Measurements from ENCODE around the gene CFAP74.

The CFAP74 gene

DNA sequence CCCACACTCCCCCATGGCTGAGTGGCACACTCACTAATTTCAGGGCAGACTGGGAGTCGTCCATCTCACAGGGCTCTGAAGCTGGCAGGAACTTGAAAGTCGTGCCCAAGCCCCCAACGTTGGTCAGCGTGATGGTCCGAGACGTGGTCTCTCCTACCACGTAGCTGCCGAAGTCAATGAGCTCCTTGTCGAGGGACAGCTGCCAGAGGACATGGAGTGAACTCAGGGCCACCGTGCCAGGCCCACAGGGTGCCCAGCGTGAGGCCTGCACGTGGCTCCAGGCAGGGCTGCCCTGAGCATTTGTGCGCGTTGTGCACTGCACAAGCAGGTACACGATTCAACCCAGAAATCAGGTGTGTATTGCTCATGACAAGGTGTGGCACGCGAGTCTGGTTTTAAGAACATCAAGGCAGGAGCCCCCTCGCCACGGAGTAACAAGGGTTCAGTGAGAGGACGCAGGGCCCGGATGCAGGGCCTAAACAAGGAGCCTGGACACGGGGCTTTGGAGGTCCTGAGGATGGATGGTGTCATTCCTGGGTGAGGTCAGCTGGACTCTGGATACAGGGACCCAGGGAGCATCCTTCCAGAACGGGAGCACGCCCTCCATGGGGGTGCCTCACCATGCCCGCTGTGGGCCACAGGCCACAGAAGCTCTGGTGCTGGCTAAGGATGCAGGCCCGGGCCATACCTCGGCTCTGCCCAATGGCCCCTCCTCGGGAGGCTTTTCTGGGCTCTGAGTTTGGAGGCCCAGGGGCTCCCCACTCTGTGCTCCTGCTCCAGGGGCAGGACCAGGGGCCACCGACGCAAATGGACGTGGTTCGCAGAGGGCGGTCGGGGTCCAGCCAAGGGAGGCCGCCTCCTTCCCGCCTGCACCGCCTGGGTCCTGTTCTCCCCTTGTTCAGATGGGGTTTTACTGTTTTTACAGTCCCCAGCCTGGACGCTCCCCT lies 46.7 kb downstream of the CFAP74 start:
- no peak for ATAC-seq (replicated peaks)
- Mint-ChIP-seq H3K4me3 (no peak overlapping the region), H3K36me3 (peaks cover 0 to 1% of the 10 kb centered on the region in 2 donors), H3K9me3 (no peaks in the 10 kb centered on the region), H3K27ac (no peak overlapping the region), H3K4me1 (no peaks in the 10 kb centered on the region), H3K27me3 (peaks cover 47 to 71% of the 10 kb centered on the region in 2 donors)
- no peak for DNase-seq

DNA sequence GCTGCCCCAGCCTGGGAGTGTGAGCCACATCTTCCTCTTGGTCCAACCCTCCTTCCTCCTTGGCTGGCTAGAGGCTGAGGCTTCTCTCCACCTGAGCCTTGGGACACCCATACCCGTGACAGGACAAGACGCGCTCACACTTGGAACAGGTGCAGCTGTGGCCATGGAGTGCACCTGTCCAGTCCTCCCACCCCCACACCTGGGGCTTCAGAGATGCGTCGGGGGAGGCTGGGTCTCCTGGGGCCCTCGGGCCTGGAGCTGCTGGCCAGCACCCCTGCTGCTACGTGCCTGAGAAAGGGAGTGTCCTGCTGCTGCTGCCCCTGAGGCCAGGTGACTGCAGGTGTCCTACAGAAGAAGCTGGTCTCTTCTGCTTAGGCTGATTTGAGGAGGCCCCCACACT lies 47.5 kb downstream of the CFAP74 start:
- no peaks in the 10 kb centered on the region for H3K4me1 Mint-ChIP-seq
- H3K27me3 Mint-ChIP-seq = peaks cover 45 to 67% of the 10 kb centered on the region in 2 donors
- ATAC-seq (replicated peaks) (no peak), DNase-seq (no peak)
- peaks cover 5 to 6% of the 10 kb centered on the region in 2 donors for H3K9me3 Mint-ChIP-seq
- no peak overlapping the region for H3K4me3 Mint-ChIP-seq
- H3K27ac Mint-ChIP-seq = no peak overlapping the region
- H3K36me3 Mint-ChIP-seq = peaks cover 3 to 5% of the 10 kb centered on the region in 2 donors

DNA sequence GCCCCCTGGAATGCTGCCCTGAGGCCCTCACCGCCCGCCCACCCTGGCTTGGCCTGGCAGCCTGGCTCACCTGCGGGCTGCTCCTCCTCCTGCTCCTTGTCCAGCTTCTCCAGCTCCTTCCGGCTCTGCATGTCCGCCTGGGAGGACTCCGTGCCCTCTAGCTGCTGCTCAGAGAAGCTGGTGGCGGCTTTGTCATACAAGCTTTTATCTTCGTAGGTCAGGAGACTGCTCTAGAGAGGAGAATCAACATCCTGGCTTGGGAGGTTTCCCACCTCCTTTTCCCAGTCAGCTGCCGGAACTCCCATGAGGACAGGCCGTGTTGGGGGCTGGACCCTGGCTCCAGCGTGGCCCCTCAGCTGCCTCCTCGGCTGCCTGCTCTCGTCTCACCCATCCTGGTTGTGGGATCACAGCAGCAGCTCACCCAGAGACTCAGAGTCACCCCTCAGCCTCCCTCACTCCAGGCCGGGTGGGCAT lies 47.9 kb downstream of the CFAP74 start:
- peaks cover 8 to 11% of the 10 kb centered on the region in 2 donors for H3K9me3 Mint-ChIP-seq
- H3K36me3 Mint-ChIP-seq = peaks cover 5 to 6% of the 10 kb centered on the region in 2 donors
- H3K27ac Mint-ChIP-seq = no peak overlapping the region
- peaks cover 41 to 67% of the 10 kb centered on the region in 2 donors for H3K27me3 Mint-ChIP-seq
- H3K4me3 Mint-ChIP-seq = no peak overlapping the region
- ATAC-seq (replicated peaks) (no peak), DNase-seq (no peak)
- H3K4me1 Mint-ChIP-seq = no peaks in the 10 kb centered on the region

DNA sequence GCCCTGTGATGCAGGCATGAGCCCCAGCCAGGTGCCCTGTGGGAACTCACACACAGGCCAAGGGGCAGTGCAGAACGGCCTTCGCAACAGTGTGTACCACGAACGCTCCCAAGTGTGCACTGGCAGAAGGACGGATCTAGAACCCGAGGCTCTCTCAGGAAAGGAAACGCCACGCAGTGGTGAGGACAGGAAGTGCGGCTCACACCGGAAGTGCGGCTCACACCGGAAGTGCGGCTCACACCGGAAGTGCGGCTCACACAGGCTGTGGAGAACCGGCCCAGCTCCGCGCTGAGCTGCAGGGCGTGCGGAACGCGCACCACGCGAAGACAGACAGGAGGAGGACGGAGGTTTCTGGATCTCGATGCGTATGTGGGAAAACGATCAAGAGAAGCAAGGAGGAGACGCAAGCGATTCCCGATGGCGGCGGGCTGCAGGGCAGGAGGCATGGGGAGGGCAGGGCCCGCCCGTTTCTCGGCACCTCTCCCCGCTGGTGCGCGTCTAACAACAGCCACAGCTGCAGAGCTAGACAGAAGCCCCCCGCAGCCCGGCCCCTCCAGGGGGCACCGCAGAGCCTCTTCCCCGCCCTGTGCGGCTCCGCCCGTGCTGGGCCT lies 48.6 kb downstream of the CFAP74 start:
- Mint-ChIP-seq H3K27ac (no peak overlapping the region), H3K9me3 (peaks cover 8 to 11% of the 10 kb centered on the region in 2 donors), H3K36me3 (peaks cover 5 to 6% of the 10 kb centered on the region in 2 donors), H3K4me3 (no peak overlapping the region), H3K4me1 (no peaks in the 10 kb centered on the region), H3K27me3 (peaks cover 39 to 66% of the 10 kb centered on the region in 2 donors)
- ATAC-seq (replicated peaks) = no peak
- no peak for DNase-seq

DNA sequence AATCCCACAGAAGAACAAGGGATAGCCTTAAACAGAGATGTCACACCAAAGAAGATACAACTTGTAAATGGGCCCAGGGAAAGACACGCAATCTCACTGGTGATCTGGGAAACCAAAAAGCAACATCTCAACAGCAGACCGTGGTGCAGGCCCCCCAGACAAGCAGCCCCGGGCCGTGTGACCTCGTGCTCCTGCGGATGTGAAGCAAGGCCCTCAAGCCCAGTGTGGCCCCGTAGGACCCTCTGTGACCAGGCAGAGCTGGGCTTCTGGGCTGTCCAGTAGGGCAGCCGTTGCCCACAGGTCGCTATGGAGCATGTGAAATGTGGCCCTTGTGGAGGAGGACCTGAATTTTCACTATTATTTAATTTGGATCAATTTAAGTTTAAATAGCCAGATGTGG lies 49.6 kb downstream of the CFAP74 start:
- peaks cover 37 to 66% of the 10 kb centered on the region in 2 donors for H3K27me3 Mint-ChIP-seq
- ATAC-seq (replicated peaks) = no peak

DNA sequence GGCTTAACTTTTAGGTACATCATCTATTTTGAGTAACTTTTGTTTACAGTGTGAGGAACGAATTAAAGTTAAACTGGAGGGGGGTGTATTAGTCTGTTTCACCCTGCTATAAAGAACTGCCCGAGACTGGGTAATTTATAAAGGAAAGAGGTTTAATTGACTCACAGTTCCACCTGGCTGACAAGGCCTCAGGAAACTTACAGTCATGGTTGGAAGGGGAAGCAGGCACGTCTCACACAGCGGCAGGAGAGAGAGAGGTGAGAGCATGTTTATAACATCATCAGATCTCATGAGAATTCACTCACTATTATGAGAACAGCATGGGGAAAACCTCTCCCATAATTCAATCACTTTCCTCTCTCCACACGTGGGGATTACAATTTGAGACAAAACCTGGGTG lies 52.6 kb downstream of the CFAP74 start:
- peaks cover 5 to 6% of the 10 kb centered on the region in 2 donors for H3K36me3 Mint-ChIP-seq
- H3K27ac Mint-ChIP-seq = no peak overlapping the region
- H3K9me3 Mint-ChIP-seq = peaks cover 8 to 11% of the 10 kb centered on the region in 2 donors
- ATAC-seq (replicated peaks) = no peak
- no peak for DNase-seq
- H3K27me3 Mint-ChIP-seq = peaks cover 18 to 42% of the 10 kb centered on the region in 2 donors
- H3K4me3 Mint-ChIP-seq = no peak overlapping the region
- H3K4me1 Mint-ChIP-seq = no peaks in the 10 kb centered on the region

More for the DNA sequence above, 49.6 kb downstream of the CFAP74 start:
- Mint-ChIP-seq H3K9me3 (peaks cover 8 to 11% of the 10 kb centered on the region in 2 donors), H3K4me3 (no peak overlapping the region), H3K4me1 (no peaks in the 10 kb centered on the region), H3K27ac (no peak overlapping the region), H3K36me3 (peaks cover 5 to 6% of the 10 kb centered on the region in 2 donors)
- DNase-seq = no peak

DNA sequence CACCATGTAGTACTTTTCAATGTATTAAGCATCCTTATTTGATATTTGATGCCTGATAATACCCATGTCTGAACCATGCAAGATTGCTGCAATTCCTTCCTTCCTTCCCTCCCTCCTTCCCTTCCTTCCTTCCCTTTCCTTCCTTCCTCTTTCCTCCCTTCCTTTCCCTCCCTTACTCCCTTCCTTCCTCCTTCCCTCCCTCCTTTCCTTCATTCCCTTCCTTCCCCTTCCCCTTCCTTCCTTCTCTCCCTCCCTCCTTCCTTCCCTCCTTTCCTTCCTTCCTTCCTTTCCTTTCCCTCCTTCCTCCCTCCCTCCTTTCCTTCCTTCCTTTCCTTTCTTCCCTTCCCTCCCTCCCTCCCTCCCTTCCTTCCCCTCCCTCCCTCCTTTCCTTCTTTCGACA lies 54.8 kb downstream of the CFAP74 start:
- H3K36me3 Mint-ChIP-seq = peaks cover 4 to 5% of the 10 kb centered on the region in 2 donors
- H3K9me3 Mint-ChIP-seq = peaks cover 8 to 11% of the 10 kb centered on the region in 2 donors
- no peak overlapping the region for H3K27ac Mint-ChIP-seq
- H3K27me3 Mint-ChIP-seq = peaks cover 20 to 45% of the 10 kb centered on the region in 2 donors
- H3K4me3 Mint-ChIP-seq = no peak overlapping the region
- ATAC-seq (replicated peaks) (no peak), DNase-seq (no peak)
- peaks cover 4 to 5% of the 10 kb centered on the region in 2 donors for H3K4me1 Mint-ChIP-seq

DNA sequence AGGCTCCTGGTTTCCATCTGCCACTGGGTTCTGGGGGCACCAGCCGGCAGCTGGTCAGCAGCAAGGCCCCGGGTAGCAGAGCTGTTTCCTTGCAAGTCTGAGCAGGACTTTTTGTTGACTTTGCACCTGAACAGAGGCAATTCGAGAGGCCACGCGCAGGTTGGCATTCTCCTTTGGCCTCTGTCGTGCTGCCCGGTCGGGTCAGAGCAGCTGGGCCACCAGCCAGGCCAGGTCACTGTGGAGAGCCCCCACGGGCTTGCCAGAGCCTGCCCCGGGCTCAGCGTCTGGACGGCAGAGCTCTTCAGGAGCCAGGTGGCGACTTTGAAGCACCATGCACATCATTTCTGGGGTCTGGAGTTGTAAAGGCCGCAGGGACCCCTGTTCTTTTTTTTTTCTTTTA lies 56.1 kb downstream of the CFAP74 start:
- ATAC-seq (replicated peaks) (no peak), DNase-seq (no peak)
- peaks cover 4 to 5% of the 10 kb centered on the region in 2 donors for H3K36me3 Mint-ChIP-seq
- H3K4me1 Mint-ChIP-seq = peaks cover 5 to 7% of the 10 kb centered on the region in 2 donors
- H3K27me3 Mint-ChIP-seq = peaks cover 20 to 36% of the 10 kb centered on the region in 2 donors
- H3K9me3 Mint-ChIP-seq = peaks cover 8 to 11% of the 10 kb centered on the region in 2 donors
- no peak overlapping the region for H3K4me3 Mint-ChIP-seq
- H3K27ac Mint-ChIP-seq = no peak overlapping the region

DNA sequence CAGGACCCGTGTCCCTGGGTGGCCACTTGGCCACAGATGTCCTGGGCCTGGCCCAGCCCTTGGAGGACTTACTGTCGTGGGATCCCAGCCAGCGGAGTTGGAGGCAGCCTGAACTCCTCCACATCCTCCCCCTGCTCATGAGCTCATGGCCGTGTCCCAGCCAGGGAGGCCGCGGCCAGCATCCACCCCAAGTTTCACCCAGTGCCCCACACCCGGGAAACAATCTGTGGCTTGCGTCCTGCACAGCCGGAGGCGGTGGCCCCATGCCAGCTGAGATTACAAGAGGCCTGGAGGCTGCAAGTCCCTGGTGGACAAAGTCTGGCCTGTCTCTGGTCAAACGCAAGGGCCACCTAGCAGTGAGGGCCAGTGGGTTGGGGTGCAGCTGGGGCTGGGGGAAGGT lies 57.0 kb downstream of the CFAP74 start:
- Mint-ChIP-seq H3K36me3 (peaks cover 4% of the 10 kb centered on the region in 2 donors), H3K27me3 (peaks cover 18 to 31% of the 10 kb centered on the region in 2 donors), H3K9me3 (peaks cover 6 to 9% of the 10 kb centered on the region in 2 donors), H3K4me1 (peaks cover 5 to 7% of the 10 kb centered on the region in 2 donors), H3K27ac (no peak overlapping the region), H3K4me3 (no peak overlapping the region)
- no peak for ATAC-seq (replicated peaks)
- no peak for DNase-seq

DNA sequence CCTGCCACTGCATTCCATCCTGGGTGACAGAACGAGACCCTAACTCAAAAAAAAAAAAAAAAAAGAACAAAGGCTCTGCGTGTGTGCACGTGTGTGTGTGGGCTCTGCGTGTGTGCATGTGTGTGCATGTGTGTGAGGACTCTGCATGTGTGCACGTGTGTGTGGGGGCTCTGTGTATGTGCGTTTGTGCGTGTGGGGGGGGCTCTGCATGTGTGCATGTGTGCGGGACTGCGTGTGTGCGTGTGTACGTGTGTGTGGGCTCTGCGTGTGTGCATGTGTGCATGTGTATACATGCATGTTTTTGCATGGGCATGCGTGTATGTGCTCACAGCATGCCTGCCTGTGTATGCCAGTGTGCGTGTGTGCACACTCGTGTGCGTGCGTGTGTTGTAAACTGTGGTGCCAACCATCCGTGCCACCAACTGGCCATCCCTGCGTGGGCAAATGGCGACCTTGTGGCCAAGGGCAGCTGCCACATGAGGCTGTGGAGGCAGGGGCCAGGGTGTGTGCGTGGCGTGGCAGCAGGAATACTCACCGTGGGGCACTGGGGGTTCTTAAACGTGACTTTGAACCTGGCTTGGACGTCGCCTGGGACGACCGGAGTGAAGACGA lies 57.7 kb downstream of the CFAP74 start:
- peaks cover 14 to 28% of the 10 kb centered on the region in 2 donors for H3K27me3 Mint-ChIP-seq
- DNase-seq = no peak
- H3K4me1 Mint-ChIP-seq = peaks cover 5 to 7% of the 10 kb centered on the region in 2 donors
- H3K27ac Mint-ChIP-seq = no peak overlapping the region
- H3K4me3 Mint-ChIP-seq = no peak overlapping the region
- peaks cover 0 to 2% of the 10 kb centered on the region in 2 donors for H3K36me3 Mint-ChIP-seq
- peaks cover under 1 to 3% of the 10 kb centered on the region in 2 donors for H3K9me3 Mint-ChIP-seq
- no peak for ATAC-seq (replicated peaks)

DNA sequence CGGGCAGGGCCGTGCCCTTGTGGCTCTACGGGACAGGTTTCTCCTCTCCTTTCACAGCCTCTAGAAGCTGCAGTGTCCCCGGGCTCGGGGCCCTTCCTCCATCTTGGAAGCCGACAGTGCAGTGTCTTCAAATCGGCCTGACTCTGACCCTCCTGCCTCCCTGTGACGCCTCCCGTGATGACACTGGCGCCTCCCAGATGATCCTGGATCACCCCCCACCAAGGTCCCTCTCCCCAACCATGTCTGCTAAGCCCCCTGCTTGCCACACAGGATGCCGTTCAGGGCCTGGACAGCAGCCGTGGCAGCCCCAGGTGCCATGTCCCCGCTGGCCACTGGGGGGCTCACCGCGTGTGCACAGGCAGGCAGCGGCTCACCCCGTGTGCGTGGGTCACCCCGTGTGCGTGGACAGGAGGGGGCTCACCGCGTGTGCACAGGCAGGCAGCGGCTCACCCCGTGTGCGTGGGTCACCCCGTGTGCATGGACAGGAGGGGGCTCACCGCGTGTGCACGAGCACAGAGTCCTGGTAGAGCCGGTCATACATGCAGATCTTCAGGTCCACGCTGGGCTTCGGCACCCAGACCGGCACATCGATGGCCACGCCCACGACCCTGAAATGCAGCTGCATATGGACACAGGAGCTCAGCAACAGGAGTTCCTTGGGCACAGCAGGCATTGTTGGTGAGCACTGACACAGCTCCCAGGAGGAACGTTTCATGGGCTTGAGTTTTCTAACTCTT lies 59.6 kb downstream of the CFAP74 start:
- peaks cover 4 to 10% of the 10 kb centered on the region in 2 donors for H3K27me3 Mint-ChIP-seq
- ATAC-seq (replicated peaks) = peak; percentile 88 to 93
- H3K36me3 Mint-ChIP-seq = no peaks in the 10 kb centered on the region
- H3K27ac Mint-ChIP-seq = no peak overlapping the region
- no peaks in the 10 kb centered on the region for H3K9me3 Mint-ChIP-seq
- H3K4me1 Mint-ChIP-seq = peaks cover 5 to 7% of the 10 kb centered on the region in 2 donors
- peak overlapping the region; percentile 5 to 39 for H3K4me3 Mint-ChIP-seq
- no peak for DNase-seq

DNA sequence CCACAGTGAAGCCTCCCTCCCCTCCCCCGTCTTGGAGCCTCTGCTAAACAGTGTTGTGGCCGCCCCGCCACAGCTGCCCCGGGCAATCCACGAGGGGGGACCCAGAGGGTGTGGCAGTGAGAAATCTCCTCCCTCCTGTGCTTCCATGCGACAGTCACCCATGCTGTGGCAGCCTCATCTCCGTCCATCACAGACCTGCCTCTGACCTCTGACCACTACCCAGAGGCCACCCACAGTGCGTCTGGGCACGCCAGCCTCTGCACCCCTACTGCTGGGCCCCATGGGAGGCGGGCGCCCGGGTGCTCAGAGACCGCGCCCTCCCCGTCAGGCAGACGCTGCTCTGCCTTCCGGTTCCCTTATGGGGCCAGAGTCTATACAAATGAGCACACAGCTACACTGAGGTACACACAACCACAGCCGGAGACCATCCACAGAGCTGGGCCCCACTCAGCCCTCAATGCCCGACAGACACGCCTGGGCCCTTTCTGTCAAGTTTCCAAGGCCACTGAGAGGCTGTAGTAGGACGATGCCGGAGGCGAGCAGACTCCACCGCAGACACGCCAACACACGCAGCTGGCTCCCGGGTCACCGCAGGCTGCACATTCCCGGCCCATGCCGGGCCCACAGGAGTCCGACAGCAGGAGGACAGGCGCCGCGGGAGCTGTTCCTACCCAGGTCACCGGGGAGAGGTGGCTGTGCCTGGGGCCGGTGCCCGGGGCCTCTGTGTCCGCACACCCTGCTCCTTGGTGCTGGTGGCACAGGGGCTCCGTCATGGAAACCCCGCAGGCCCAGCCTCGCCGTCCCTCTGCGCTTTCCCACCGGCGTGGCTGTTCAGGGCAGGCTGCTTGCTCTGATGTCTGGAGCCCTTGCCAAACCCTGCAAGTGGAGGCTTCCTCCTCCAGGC lies 60.6 kb downstream of the CFAP74 start:
- H3K9me3 Mint-ChIP-seq = no peaks in the 10 kb centered on the region
- no peaks in the 10 kb centered on the region for H3K36me3 Mint-ChIP-seq
- H3K4me1 Mint-ChIP-seq = peaks cover 5 to 7% of the 10 kb centered on the region in 2 donors
- no peak overlapping the region for H3K27ac Mint-ChIP-seq
- ATAC-seq (replicated peaks) = no peak
- H3K27me3 Mint-ChIP-seq = peaks cover 4 to 9% of the 10 kb centered on the region in 2 donors
- no peak for DNase-seq
- no peak overlapping the region for H3K4me3 Mint-ChIP-seq
